ENCODE data around the gene MYG1. TPM values are rescaled to one million over a fixed set of nuclear protein-coding genes. Genes with fewer than 3 reads are reported as not detected.

Gene MYG1
- total RNA-seq, 4 donors from 2014 or later: 43.4 to 51.0 (median 46.0) TPM

GRCh38 chr12:53320352-53321195 lies 21.1 kb downstream of the MYG1 start:
- no peaks in the 10 kb centered on the region for H3K27me3 ChIP-seq
- no peak for TF ChIP-seq POLR2A (IDR thresholded peaks at IDR 0.05)
- no peak for TF ChIP-seq CTCF (IDR thresholded peaks at IDR 0.05 in 4 of 5, conservative IDR thresholded peaks at IDR 0.05 in 1 of 5)
- no peaks in the 10 kb centered on the region for H3K9me3 ChIP-seq
- H3K36me3 ChIP-seq: peaks cover 0 to 36% of the 10 kb centered on the region in 2 donors
- peak overlapping the region; percentile 84 to 97 (median 94) for H3K27ac ChIP-seq
- no peak for DNase-seq
- ATAC-seq: peak; percentile 5 to 8
- H3K4me3 ChIP-seq: peak overlapping the region; percentile 71 to 93 (median 90)
- H3K4me1 ChIP-seq: peaks cover 23 to 31% of the 10 kb centered on the region in 2 donors
- in situ Hi-C loops (cut with MboI; ENCODE audit: low sequenced_read_pairs in 4 of 4): loop anchor here in 1 of 4 donors (10.0 kb wide), 1 partner anchor 184 kb away; the partner anchor contains the start of genes NPFF and TARBP2
- intact Hi-C loops (cut with DNase I; ENCODE audit: low total_unique reads): loop anchor here (1.0 to 5.0 kb wide), 6 partner anchors 21 to 407 kb away; partner anchors contain the start of genes ATP5MC2, CALCOCO1, MYG1 and PFDN5

- Histone ChIP-seq H3K27ac (peak overlapping the region; percentile 89 to 97 (median 92)), H3K27me3 (no peaks in the 10 kb centered on the region), H3K4me1 (peaks cover 23 to 33% of the 10 kb centered on the region in 2 donors), H3K36me3 (peaks cover 0 to 9% of the 10 kb centered on the region in 2 donors), H3K9me3 (no peaks in the 10 kb centered on the region), H3K4me3 (peak overlapping the region; percentile 75 to 96 (median 78))
- ATAC-seq (no peak), DNase-seq (no peak)
- intact Hi-C loops (cut with DNase I; ENCODE audit: low total_unique reads): loop anchor here (1.0 to 5.0 kb wide), 4 partner anchors 21 to 403 kb away; partner anchors contain the start of genes CALCOCO1 and TARBP2
- in situ Hi-C loops (cut with MboI; ENCODE audit: low sequenced_read_pairs in 4 of 4): loop anchor here in 1 of 4 donors (10.0 kb wide), 1 partner anchor 181 kb away; the partner anchor contains the start of genes NPFF and TARBP2
- TF ChIP-seq POLR2A (IDR thresholded peaks at IDR 0.05): no peak
- TF ChIP-seq CTCF (IDR thresholded peaks at IDR 0.05 in 4 of 5, conservative IDR thresholded peaks at IDR 0.05 in 1 of 5): no peak
Observed at GRCh38 chr12:53324113-53324778, 24.8 kb downstream of the MYG1 start.

- intact Hi-C loops (cut with DNase I; ENCODE audit: low total_unique reads): loop anchor here (1.0 to 5.0 kb wide), 5 partner anchors 20 to 402 kb away; partner anchors contain the start of genes CALCOCO1 and TARBP2
- peak; percentile 90 for DNase-seq
Observed at GRCh38 chr12:53324779-53325510, 25.4 kb downstream of the MYG1 start.

More at GRCh38 chr12:53324779-53325510, 25.4 kb downstream of the MYG1 start:
- Histone ChIP-seq H3K4me1 (peaks cover 21 to 30% of the 10 kb centered on the region in 2 donors), H3K27me3 (no peaks in the 10 kb centered on the region), H3K27ac (peak overlapping the region; percentile 89 to 97 (median 92)), H3K36me3 (peaks cover 0 to 2% of the 10 kb centered on the region in 2 donors), H3K9me3 (no peaks in the 10 kb centered on the region), H3K4me3 (peak overlapping the region; percentile 75 to 96 (median 78))
- in situ Hi-C loops (cut with MboI; ENCODE audit: low sequenced_read_pairs in 4 of 4): loop anchor here in 1 of 4 donors (10.0 kb wide), 1 partner anchor 180 kb away; the partner anchor contains the start of genes NPFF and TARBP2
- peak; percentile 59 to 65 for ATAC-seq
- TF ChIP-seq POLR2A (IDR thresholded peaks at IDR 0.05): peak; percentile 86 to 90
- TF ChIP-seq CTCF (IDR thresholded peaks at IDR 0.05 in 4 of 5, conservative IDR thresholded peaks at IDR 0.05 in 1 of 5): peak; percentile 46 to 88 (median 86)

All from gastrocnemius medialis (tissue), 4 donors.